T-helper 22 cell (primary cell): Measurements from ENCODE around the gene NT5C.
"Not testable (repeated sequence)": the region's sequence is repeated elsewhere in the genome, so short reads cannot be mapped to it uniquely, and the experiment has no call there.

Experiments used
- DNase-seq: peaks from one replicate; pipeline ENCODE4 v3.0.0-alpha.2; 2020; ENCODE audit warnings: low read depth

Gene NT5C

GRCh38 chr17:75144816-75145512, 13.4 kb upstream of the NT5C start:
- no peak for DNase-seq

- DNase-seq = no peak
Observed at GRCh38 chr17:75142236-75142971, 10.9 kb upstream of the NT5C start.

GRCh38 chr17:75138519-75138918, 7.0 kb upstream of the NT5C start:
- no peak for DNase-seq

GRCh38 chr17:75137762-75138161, 6.2 kb upstream of the NT5C start:
- DNase-seq = not testable (repeated sequence)

- DNase-seq = no peak
Observed at GRCh38 chr17:75135946-75136345, 4.4 kb upstream of the NT5C start.

- no peak for DNase-seq
Observed at GRCh38 chr17:75135452-75135851, 3.9 kb upstream of the NT5C start.

GRCh38 chr17:75133607-75134347, 2.2 kb upstream of the NT5C start:
- not testable (repeated sequence) for DNase-seq

- DNase-seq = no peak
Observed at GRCh38 chr17:75133001-75133400, 1.5 kb upstream of the NT5C start.

- not testable (repeated sequence) for DNase-seq
Observed at GRCh38 chr17:75132018-75133000, 767 bp upstream of the NT5C start.

- no peak for DNase-seq
Observed at GRCh38 chr17:75130632-75131277, 787 bp downstream of the NT5C start.

GRCh38 chr17:75130059-75130631, 1.4 kb downstream of the NT5C start:
- no peak for DNase-seq

GRCh38 chr17:75129576-75129975, 2.0 kb downstream of the NT5C start:
- no peak for DNase-seq

- DNase-seq = no peak
Observed at GRCh38 chr17:75128694-75129505, 2.6 kb downstream of the NT5C start.

- not testable (repeated sequence) for DNase-seq
Observed at GRCh38 chr17:75127936-75128335, 3.6 kb downstream of the NT5C start.

GRCh38 chr17:75126954-75127353, 4.6 kb downstream of the NT5C start:
- DNase-seq = no peak

- DNase-seq = no peak
Observed at GRCh38 chr17:75125984-75126383, 5.6 kb downstream of the NT5C start.

GRCh38 chr17:75124819-75125162, 6.8 kb downstream of the NT5C start:
- no peak for DNase-seq

- DNase-seq = peak; percentile 61
Observed at GRCh38 chr17:75124041-75124818, 7.3 kb downstream of the NT5C start.

GRCh38 chr17:75118307-75118706, 13.2 kb downstream of the NT5C start:
- DNase-seq = no peak
